HUES6 (cell line): ENCODE results near the gene WT1.

Experiments
- H3K27ac ChIP-seq: 2 replicates; pipeline ENCODE4 v1.7.0; 2013; ENCODE audit warnings: low read depth, mild to moderate bottlenecking, low read length, inconsistent platforms
- H3K27me3 ChIP-seq: 2 replicates; pipeline ENCODE4 v1.6.1; 2013; ENCODE audit warnings: low read length; ENCODE audit not compliant: control insufficient read depth, insufficient read depth
- H3K36me3 ChIP-seq: 2 replicates; pipeline ENCODE4 v1.6.1; 2013; ENCODE audit warnings: low read length; ENCODE audit not compliant: control insufficient read depth, insufficient read depth
- H3K4me1 ChIP-seq: 2 replicates; pipeline ENCODE4 v1.6.1; 2013; ENCODE audit warnings: low read length; ENCODE audit not compliant: control insufficient read depth, insufficient read depth
- H3K4me3 ChIP-seq: 2 replicates; pipeline ENCODE4 v1.5.1; 2013; ENCODE audit warnings: low read depth, low read length
- H3K9ac ChIP-seq: one replicate; pipeline ENCODE4 v1.6.1; 2013; ENCODE audit warnings: mild to moderate bottlenecking, low read length
- H3K9me3 ChIP-seq: 2 replicates; pipeline ENCODE4 v1.6.1; 2013; ENCODE audit warnings: low read depth, low read length; ENCODE audit not compliant: control insufficient read depth, insufficient read depth

The WT1 gene

DNA sequence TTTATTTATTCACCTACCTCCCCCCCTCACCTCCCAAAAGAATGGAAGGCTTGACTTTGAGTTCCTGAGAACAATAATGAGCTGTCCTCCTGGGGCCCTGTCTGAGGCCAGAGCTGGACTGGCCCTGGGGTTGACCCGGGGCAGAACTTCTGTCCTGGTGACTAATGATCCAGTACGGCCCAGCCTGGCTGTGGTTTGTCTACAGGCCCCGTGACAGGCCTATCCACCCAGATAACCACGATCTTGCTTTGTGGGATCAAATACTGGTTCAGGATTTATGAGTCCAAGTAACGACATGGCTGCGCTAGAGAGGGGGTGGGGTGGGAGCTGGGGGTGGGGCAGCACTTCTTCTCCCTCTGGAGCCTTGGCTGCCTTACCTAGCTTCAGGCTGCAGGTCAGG, 81.5 kb downstream of the WT1 start:
- Histone ChIP-seq H3K27ac (no peak overlapping the region), H3K9me3 (no peaks in the 10 kb centered on the region), H3K4me1 (no peaks in the 10 kb centered on the region), H3K27me3 (peaks cover 5% of the 10 kb centered on the region; the same call in 1 of the 2 replicates), H3K9ac (no peak overlapping the region), H3K36me3 (no peaks in the 10 kb centered on the region), H3K4me3 (no peak overlapping the region)

DNA sequence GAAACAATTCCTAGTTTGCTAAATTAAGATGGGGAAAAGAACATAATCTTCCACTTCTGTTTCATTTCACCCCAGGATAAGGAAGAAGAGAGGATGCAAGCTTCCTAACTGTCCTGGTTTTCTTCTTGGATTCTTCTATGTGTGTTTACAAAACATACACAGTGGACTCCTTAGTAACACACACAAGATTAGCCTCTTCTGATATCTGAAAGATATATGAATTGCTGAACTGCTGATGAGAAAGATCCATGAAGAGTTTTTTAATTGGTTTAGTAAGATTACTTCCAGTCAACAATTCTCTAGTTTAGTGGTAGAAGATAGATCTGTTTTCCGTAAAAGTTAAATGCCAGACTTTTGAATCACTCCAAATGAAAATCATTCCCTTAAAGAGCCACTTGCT, 86.8 kb downstream of the WT1 start:
- H3K27me3 ChIP-seq = no peaks in the 10 kb centered on the region
- H3K27ac ChIP-seq = no peak overlapping the region
- no peak overlapping the region for H3K9ac ChIP-seq
- no peaks in the 10 kb centered on the region for H3K36me3 ChIP-seq
- no peak overlapping the region for H3K4me3 ChIP-seq
- no peaks in the 10 kb centered on the region for H3K9me3 ChIP-seq
- H3K4me1 ChIP-seq = no peaks in the 10 kb centered on the region

DNA sequence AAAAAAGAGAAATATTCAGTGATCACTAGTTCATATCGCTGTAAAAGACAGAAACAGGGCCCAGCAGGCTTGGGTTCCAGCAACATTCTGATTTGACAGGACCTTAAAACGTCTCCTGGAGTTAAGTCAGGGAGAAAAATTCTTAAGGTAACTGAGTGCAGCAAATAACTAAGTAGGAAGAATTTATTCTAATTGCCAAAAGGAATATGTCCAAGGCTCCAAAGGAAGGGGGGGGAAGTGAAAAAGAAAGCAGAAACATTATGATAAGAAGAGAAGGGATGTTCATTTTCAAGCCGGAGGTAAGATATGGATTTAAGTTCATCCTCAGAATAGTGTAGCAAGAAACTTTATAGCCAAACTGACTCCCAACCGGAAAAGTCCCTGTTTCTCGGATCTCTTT, 90.4 kb downstream of the WT1 start:
- no peak overlapping the region for H3K27ac ChIP-seq
- H3K9me3 ChIP-seq = no peaks in the 10 kb centered on the region
- no peak overlapping the region for H3K4me3 ChIP-seq
- no peaks in the 10 kb centered on the region for H3K4me1 ChIP-seq
- no peaks in the 10 kb centered on the region for H3K36me3 ChIP-seq
- H3K27me3 ChIP-seq = no peaks in the 10 kb centered on the region
- no peak overlapping the region for H3K9ac ChIP-seq

DNA sequence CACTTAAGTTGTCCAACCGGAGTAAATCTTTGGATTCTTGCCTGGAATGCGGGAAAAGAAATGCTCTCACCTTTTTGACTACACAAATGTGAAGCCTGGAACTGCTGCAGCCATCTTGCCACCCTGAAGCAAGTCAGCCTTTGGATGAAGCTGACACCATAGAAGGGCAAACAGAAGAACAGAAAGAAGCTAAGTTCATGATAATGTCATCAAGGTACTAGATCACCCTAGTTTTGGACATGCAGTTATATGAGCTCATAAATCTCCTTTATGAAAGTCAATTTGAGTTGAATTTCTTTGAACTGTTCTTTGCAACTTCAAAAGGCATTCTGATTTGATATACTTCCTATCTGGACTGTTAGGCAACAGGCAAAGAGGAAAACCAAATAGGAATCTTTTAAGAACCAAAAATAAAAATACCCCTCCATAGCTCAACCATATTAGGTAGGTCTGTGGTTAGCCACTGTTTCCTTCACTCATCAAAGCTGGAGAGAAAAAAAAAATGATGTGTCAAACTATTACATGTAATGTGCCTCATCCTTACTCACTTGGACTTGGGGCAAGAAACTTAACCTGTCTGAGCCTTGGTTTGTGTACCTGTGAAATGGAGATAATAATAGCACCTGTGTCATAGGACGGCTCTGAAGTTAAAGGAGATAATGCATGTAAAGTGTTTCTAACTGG, 91.9 kb downstream of the WT1 start:
- no peak overlapping the region for H3K9ac ChIP-seq
- no peaks in the 10 kb centered on the region for H3K4me1 ChIP-seq
- no peak overlapping the region for H3K4me3 ChIP-seq
- H3K9me3 ChIP-seq = no peaks in the 10 kb centered on the region
- H3K36me3 ChIP-seq = no peaks in the 10 kb centered on the region
- no peaks in the 10 kb centered on the region for H3K27me3 ChIP-seq
- no peak overlapping the region for H3K27ac ChIP-seq

DNA sequence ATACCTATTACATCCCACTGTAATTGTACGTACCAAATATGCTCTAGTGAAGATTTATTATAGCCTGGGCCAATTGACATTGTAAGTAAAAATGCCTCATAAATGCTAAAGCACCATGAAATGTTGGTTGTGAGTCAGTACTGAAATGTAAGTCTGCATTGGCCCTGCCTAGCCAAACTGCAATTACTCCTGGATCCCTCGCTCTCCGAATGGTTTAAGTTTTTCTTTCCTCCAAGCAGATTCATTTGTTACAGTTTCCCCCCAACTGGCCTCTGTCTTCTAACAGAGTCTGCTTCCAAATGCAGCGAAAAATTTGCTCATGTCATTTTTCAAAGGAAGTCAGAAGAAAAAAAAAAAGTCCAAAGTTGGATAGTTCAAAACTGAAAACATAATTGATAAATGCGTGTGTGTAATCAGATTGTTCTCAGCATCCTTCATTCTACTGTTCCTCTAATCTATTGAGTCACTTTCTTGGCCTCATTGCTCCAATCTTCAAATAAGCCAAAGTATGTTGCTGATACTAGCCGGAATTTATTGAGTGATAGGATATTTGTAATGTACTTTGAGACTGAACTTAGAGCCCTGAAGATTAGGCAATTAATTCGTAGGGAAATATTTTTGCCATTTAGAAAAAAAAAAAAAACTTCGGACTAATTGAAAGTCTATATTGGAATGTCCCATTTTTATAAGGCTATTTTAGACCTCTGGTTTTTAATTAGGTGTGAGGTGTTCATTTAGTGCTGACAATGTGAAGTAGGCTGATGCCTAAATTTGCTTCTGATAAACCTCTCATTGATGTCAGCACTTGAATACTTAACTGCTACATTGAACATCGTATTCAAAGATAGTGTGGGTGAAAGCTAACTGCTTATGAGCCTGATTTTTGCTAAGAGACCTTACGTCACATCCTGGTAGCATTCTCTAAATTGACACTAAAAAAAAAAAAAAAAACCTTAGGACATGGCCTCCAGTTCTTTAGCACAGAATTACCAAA, 93.4 kb downstream of the WT1 start:
- H3K27ac ChIP-seq = no peak overlapping the region
- no peaks in the 10 kb centered on the region for H3K4me1 ChIP-seq
- no peaks in the 10 kb centered on the region for H3K27me3 ChIP-seq
- no peak overlapping the region for H3K4me3 ChIP-seq
- H3K9me3 ChIP-seq = no peaks in the 10 kb centered on the region
- no peak overlapping the region for H3K9ac ChIP-seq
- no peaks in the 10 kb centered on the region for H3K36me3 ChIP-seq

DNA sequence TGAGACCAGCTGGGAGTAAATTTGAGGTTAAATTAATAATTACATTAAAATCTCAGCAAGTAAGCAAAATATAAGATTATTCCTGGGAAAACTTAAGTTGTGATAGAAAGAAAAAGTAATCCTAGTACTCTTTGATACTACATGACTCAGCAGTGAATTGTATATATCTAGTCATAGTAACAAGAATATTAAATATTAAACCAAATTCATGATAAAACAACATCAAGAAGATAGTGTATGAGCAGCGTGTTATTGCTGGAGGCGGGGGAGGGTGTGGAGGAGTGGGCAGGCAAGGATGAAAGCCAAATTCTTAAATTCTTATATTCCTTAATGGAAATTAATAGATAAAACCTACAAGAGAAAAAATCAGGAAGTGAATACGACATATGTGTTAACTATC, 95.2 kb downstream of the WT1 start:
- no peak overlapping the region for H3K9ac ChIP-seq
- H3K27ac ChIP-seq = no peak overlapping the region
- H3K27me3 ChIP-seq = no peaks in the 10 kb centered on the region
- no peaks in the 10 kb centered on the region for H3K36me3 ChIP-seq
- H3K4me3 ChIP-seq = no peak overlapping the region
- H3K4me1 ChIP-seq = no peaks in the 10 kb centered on the region
- peaks cover 3% of the 10 kb centered on the region; the same call in 1 of the 2 replicates for H3K9me3 ChIP-seq
